ENCODE data around the gene AFF2. TPM values are rescaled to one million over a fixed set of nuclear protein-coding genes. Genes with fewer than 3 reads are reported as not detected.
A peak's percentile ranks its signal among the peaks of the same experiment; 100 is the strongest.

Gene AFF2
- total and polyA plus RNA-seq, 8 donors: 0.04 to 0.93 (median 0.41) TPM

- ATAC-seq (no peak), DNase-seq (no peak), FAIRE-seq (peak; percentile 20)
- Histone ChIP-seq H3K4me3 (no peak overlapping the region), H3K4me1 (no peaks in the 10 kb centered on the region), H3K36me3 (no peaks in the 10 kb centered on the region), H3K9me3 (no peaks in the 10 kb centered on the region), H3K27ac (no peak overlapping the region), H3K27me3 (peaks cover 0 to 12% (median 0%) of the 10 kb centered on the region in 4 donors)
- WGBS, 2 donors: 54 to 64% methylated on average over 4 of the region's 4 CpGs
- intact Hi-C loops (cut with DNase I): no loop called here
- no peak for TF ChIP-seq CTCF (IDR thresholded peaks at IDR 0.05)
These were observed 26.4 kb upstream of the AFF2 start for GRCh38 chrX:148474030-148474429.

GRCh38 chrX:148492057-148492456, 8.4 kb upstream of the AFF2 start:
- no peak overlapping the region for H3K27ac ChIP-seq
- no peaks in the 10 kb centered on the region for H3K4me1 ChIP-seq
- 79 to 92% methylated on average over 2 of the region's 2 CpGs for WGBS, 2 donors
- no peak for ATAC-seq
- H3K27me3 ChIP-seq: peaks cover 0 to 16% (median 2%) of the 10 kb centered on the region in 4 donors
- no peak for TF ChIP-seq CTCF (IDR thresholded peaks at IDR 0.05)
- H3K4me3 ChIP-seq: no peak overlapping the region
- DNase-seq: no peak
- no peak for FAIRE-seq
- intact Hi-C loops (cut with DNase I): no loop called here
- H3K9me3 ChIP-seq: no peaks in the 10 kb centered on the region
- no peaks in the 10 kb centered on the region for H3K36me3 ChIP-seq

GRCh38 chrX:148495176-148495575, 5.2 kb upstream of the AFF2 start:
- Histone ChIP-seq H3K27me3 (peaks cover 0 to 8% (median 2%) of the 10 kb centered on the region in 4 donors), H3K27ac (no peak overlapping the region), H3K4me3 (no peak overlapping the region), H3K36me3 (no peaks in the 10 kb centered on the region), H3K4me1 (no peaks in the 10 kb centered on the region), H3K9me3 (no peaks in the 10 kb centered on the region)
- FAIRE-seq (no peak), DNase-seq (no peak), ATAC-seq (no peak)
- TF ChIP-seq CTCF (IDR thresholded peaks at IDR 0.05): no peak
- intact Hi-C loops (cut with DNase I): no loop called here
- WGBS, 2 donors: 61 to 63% methylated on average over 3 of the region's 3 CpGs

- TF ChIP-seq CTCF (IDR thresholded peaks at IDR 0.05): no peak
- H3K4me3 ChIP-seq: no peak overlapping the region
- FAIRE-seq: no peak
- no peaks in the 10 kb centered on the region for H3K36me3 ChIP-seq
- no peaks in the 10 kb centered on the region for H3K4me1 ChIP-seq
- 54 to 77% methylated on average over 3 of the region's 3 CpGs for WGBS, 2 donors
- intact Hi-C loops (cut with DNase I): no loop called here
- no peak overlapping the region for H3K27ac ChIP-seq
- H3K27me3 ChIP-seq: peaks cover 0 to 20% (median 4%) of the 10 kb centered on the region in 4 donors
- no peak for ATAC-seq
- H3K9me3 ChIP-seq: no peaks in the 10 kb centered on the region
- DNase-seq: peak in 1 of 6 donors; percentile 21
These were observed 2.4 kb upstream of the AFF2 start for GRCh38 chrX:148498067-148498466.

- TF ChIP-seq CTCF (IDR thresholded peaks at IDR 0.05): no peak
- peaks cover 3 to 36% (median 4%) of the 10 kb centered on the region in 4 donors for H3K27me3 ChIP-seq
- no peaks in the 10 kb centered on the region for H3K36me3 ChIP-seq
- no peak for FAIRE-seq
- peak overlapping the region in 1 of 4 donors; percentile 20 for H3K4me3 ChIP-seq
- 36 to 53% methylated on average over 35 of the region's 35 CpGs for WGBS, 2 donors
- intact Hi-C loops (cut with DNase I): no loop called here
- DNase-seq: peak in 2 of 6 donors; percentile 51 to 60
- ATAC-seq: no peak
- no peaks in the 10 kb centered on the region for H3K4me1 ChIP-seq
- no peak overlapping the region for H3K27ac ChIP-seq
- no peaks in the 10 kb centered on the region for H3K9me3 ChIP-seq
These were observed 587 bp upstream of the AFF2 start for GRCh38 chrX:148499638-148500422.
